Liver (tissue), 9 donors: Measurements from ENCODE around the gene TMEM205. TPM values are rescaled to one million over a fixed set of nuclear protein-coding genes. Genes with fewer than 3 reads are reported as not detected.

Source experiments
- DNase-seq: peaks from one replicate; pipeline ENCODE4 v3.0.0-alpha.2; 2017; ENCODE audit warnings: low spot score
- H3K27ac ChIP-seq, 2 donors: one replicate each; pipeline ENCODE4 v1.7.0; 2013; ENCODE audit warnings: inconsistent platforms in 2 of 2, low read length in 2 of 2, control low read depth in 1 of 2, low read depth in 1 of 2, mild to moderate bottlenecking in 1 of 2
- H3K27me3 ChIP-seq, 4 donors: one replicate each; pipeline versions ENCODE4 v1.6.1 to v1.7.0; 2013; ENCODE audit warnings: low read length in 3 of 4, inconsistent platforms in 1 of 4, mild to moderate bottlenecking in 1 of 4, moderate library complexity in 1 of 4; ENCODE audit not compliant: control insufficient read depth in 4 of 4, insufficient read depth in 4 of 4
- H3K36me3 ChIP-seq, 4 donors: one replicate each; pipeline versions ENCODE4 v1.6.1 to v1.7.0; 2013; ENCODE audit warnings: low read length in 3 of 4, mild to moderate bottlenecking in 3 of 4, low read depth in 1 of 4, moderate library complexity in 1 of 4; ENCODE audit not compliant: control insufficient read depth in 4 of 4, insufficient read depth in 3 of 4
- H3K4me1 ChIP-seq, 4 donors: one replicate each; pipeline versions ENCODE4 v1.6.1 to v1.7.0; 2013; ENCODE audit warnings: low read length in 3 of 4, mild to moderate bottlenecking in 3 of 4, moderate library complexity in 1 of 4; ENCODE audit not compliant: control insufficient read depth in 4 of 4, insufficient read depth in 4 of 4
- H3K4me3 ChIP-seq, 3 donors: one replicate each; pipeline versions ENCODE4 v1.6.1 to v1.7.0; 2013; ENCODE audit warnings: low read length in 3 of 3, control low read depth in 1 of 3, low read depth in 1 of 3, mild to moderate bottlenecking in 1 of 3
- H3K9ac ChIP-seq, 2 donors: one replicate each; pipeline ENCODE4 v1.7.0; 2013; ENCODE audit warnings: low read length in 2 of 2, mild to moderate bottlenecking in 2 of 2, moderate library complexity in 2 of 2, control low read depth in 1 of 2, low read depth in 1 of 2
- H3K9me3 ChIP-seq, 4 donors: one replicate each; pipeline versions ENCODE4 v1.6.1 to v1.7.0; 2013; ENCODE audit warnings: low read length in 3 of 4; ENCODE audit not compliant: control insufficient read depth in 4 of 4
- ATF3 ChIP-seq: IDR thresholded peaks from 2 replicates; pipeline ENCODE4 v1.6.1; 2016; ENCODE audit warnings: antibody characterized with exemption
- CTCF ChIP-seq: fragments of 150-350 bp; IDR thresholded peaks from 2 replicates; pipeline ENCODE4 v1.5.1; 2017; ENCODE audit warnings: improper control_type of control experiment, low read depth, low read length; ENCODE audit not compliant: missing input control
- EGR1 ChIP-seq, 2 donors: IDR thresholded peaks; 2 replicates each; pipeline ENCODE4 v1.6.1; 2016 to 2018; ENCODE audit warnings: antibody characterized with exemption in 2 of 2, low read depth in 2 of 2
- FOXA2 ChIP-seq: IDR thresholded peaks from 2 replicates; pipeline ENCODE4 v1.6.1; 2016; ENCODE audit warnings: antibody characterized with exemption
- GABPA ChIP-seq, 2 donors: IDR thresholded peaks in 1 of 2; conservative IDR thresholded peaks in 1 of 2; 2 replicates each; pipeline ENCODE4 v1.6.1; 2016; ENCODE audit warnings: antibody characterized with exemption in 2 of 2, mild to moderate bottlenecking in 1 of 2, moderate library complexity in 1 of 2
- HNF4A ChIP-seq, 2 donors: conservative IDR thresholded peaks; 2 replicates each; pipeline ENCODE4 v1.6.1; 2016; ENCODE audit warnings: antibody characterized with exemption in 2 of 2, mild to moderate bottlenecking in 2 of 2
- HNF4G ChIP-seq: IDR thresholded peaks from 2 replicates; pipeline ENCODE4 v1.6.1; 2016; ENCODE audit warnings: antibody characterized with exemption
- JUND ChIP-seq, 2 donors: IDR thresholded peaks; 2 replicates each; pipeline ENCODE4 v1.6.1; 2016; ENCODE audit warnings: antibody characterized with exemption in 2 of 2
- MAX ChIP-seq: IDR thresholded peaks from 2 replicates; pipeline ENCODE4 v1.6.1; 2016; ENCODE audit warnings: antibody characterized with exemption
- NR2F2 ChIP-seq: IDR thresholded peaks from 2 replicates; pipeline ENCODE4 v1.6.1; 2016; ENCODE audit warnings: antibody characterized with exemption
- RAD21 ChIP-seq, 2 donors: IDR thresholded peaks; 2 replicates each; pipeline ENCODE4 v1.6.1; 2016; ENCODE audit warnings: antibody characterized with exemption in 2 of 2, mild to moderate bottlenecking in 2 of 2
- REST ChIP-seq: IDR thresholded peaks from 2 replicates; pipeline ENCODE4 v1.6.1; 2016; ENCODE audit warnings: antibody characterized with exemption, mild to moderate bottlenecking
- RXRA ChIP-seq, 2 donors: IDR thresholded peaks; 2 replicates each; pipeline ENCODE4 v1.6.1; 2017 to 2018; ENCODE audit warnings: antibody characterized with exemption in 2 of 2, mild to moderate bottlenecking in 1 of 2
- SP1 ChIP-seq: IDR thresholded peaks from 2 replicates; pipeline ENCODE4 v1.6.1; 2018; ENCODE audit warnings: antibody characterized with exemption, mild to moderate bottlenecking
- TAF1 ChIP-seq: conservative IDR thresholded peaks from 2 replicates; pipeline ENCODE4 v1.6.1; 2016; ENCODE audit warnings: antibody characterized with exemption, mild to moderate bottlenecking
- YY1 ChIP-seq: IDR thresholded peaks from 2 replicates; pipeline ENCODE4 v1.6.1; 2016; ENCODE audit warnings: antibody characterized with exemption, mild to moderate bottlenecking
- ZBTB33 ChIP-seq: IDR thresholded peaks from 2 replicates; pipeline ENCODE4 v1.6.1; 2016; ENCODE audit warnings: antibody characterized with exemption
- WGBS: extraction: QIAGEN DNeasy Blood & Tissue Kit; methylation state at CpG from one replicate; pipeline ENCODE4 v1.1.7; 2013; 5-methylcytosine and 5-hydroxymethylcytosine counted together
- polyA plus RNA-seq, 2 donors: library from polyadenylated mRNA; stranded (reverse) in 1 of 2; unstranded in 1 of 2; fragments of 200-250 nt in 1 of 2; fragments of >200 nt in 1 of 2; fragmentation: Nextera tagmentation in 1 of 2; extraction: Ambion mirVana in 1 of 2; gene quantifications; one replicate each; pipeline versions ENCODE4 v1.2.1 to v1.2.3, GENCODE V29; 2013 to 2015
- total RNA-seq, 2 donors: library from RNA; depleted of rRNA; stranded (reverse); fragments of >200 nt; gene quantifications; one replicate each; pipeline ENCODE4 v1.2.3, GENCODE V29; 2014
- donor health status: healthy.
- donor health status: healthy.
- donor health status: healthy.
- donor health status: healthy.
- donor health status: healthy.

The TMEM205 gene
- total and polyA plus RNA-seq, 4 donors = 110 to 410 (median 272) TPM

- TF ChIP-seq REST = peak; percentile 88
- peak in 1 of 2 donors; percentile 51 for TF ChIP-seq RXRA (IDR thresholded peaks at IDR 0.05)
- TF ChIP-seq FOXA2 = no peak
Observed at GRCh38 chr19:11361037-11361770, 15.1 kb upstream of the TMEM205 start (continued).

GRCh38 chr19:11359421-11359820 is 13.4 kb upstream of the TMEM205 start:
- Histone ChIP-seq H3K4me3 (no peak overlapping the region), H3K9me3 (no peaks in the 10 kb centered on the region), H3K27me3 (no peaks in the 10 kb centered on the region), H3K27ac (no peak overlapping the region), H3K4me1 (peaks cover 0 to 18% (median 6%) of the 10 kb centered on the region in 4 donors), H3K36me3 (peaks cover 0 to 5% (median 2%) of the 10 kb centered on the region in 4 donors), H3K9ac (no peak overlapping the region)
- TF ChIP-seq CTCF (no peak), YY1 (no peak), ZBTB33 (no peak), FOXA2 (no peak), NR2F2 (no peak), RXRA (IDR thresholded peaks at IDR 0.05) (no peak), TAF1 (no peak), REST (no peak), HNF4G (no peak), HNF4A (conservative IDR thresholded peaks at IDR 0.05) (no peak), GABPA (IDR thresholded peaks at IDR 0.05 in 1 of 2, conservative IDR thresholded peaks at IDR 0.05 in 1 of 2) (no peak), MAX (no peak), SP1 (no peak), ATF3 (no peak), EGR1 (IDR thresholded peaks at IDR 0.05; ENCODE audit: low read depth in 2 of 2) (no peak), RAD21 (IDR thresholded peaks at IDR 0.05) (no peak), JUND (IDR thresholded peaks at IDR 0.05) (no peak)
- 92% methylated on average over 11 of the region's 11 CpGs for WGBS
- DNase-seq = no peak
